Calu3 (cell line): ENCODE measurements around the gene TMEM235. TPM values are rescaled to one million over a fixed set of nuclear protein-coding genes. Genes with fewer than 3 reads are reported as not detected.

Experiments used
- BruUV-seq: library from RNA; stranded (reverse); fragments of 400-500 nt; replicated peaks from 2 replicates; lab custom pipeline; 2021; lab: Mats Ljungman, UMichigan
- CTCF ChIA-PET: fragments of 300-600 bp; sonication (Branson Sonifier 250); formaldehyde crosslinking; loops from one replicate; lab custom pipeline; 2022; ENCODE audit warnings: antibody characterized with exemption; lab: Charles Lee
- DNase-seq: peaks from one replicate; pipeline ENCODE4 v3.0.0; 2022
- H3K27ac Mint-ChIP-seq: one replicate; pipeline ENCODE4 v1.8.0; 2022; ENCODE audit warnings: mixed read lengths; ENCODE audit not compliant: unreplicated experiment
- H3K27me3 Mint-ChIP-seq: one replicate; pipeline ENCODE4 v1.8.0; 2022; ENCODE audit warnings: mixed read lengths; ENCODE audit not compliant: unreplicated experiment
- H3K36me3 Mint-ChIP-seq: one replicate; pipeline ENCODE4 v1.8.0; 2022; ENCODE audit warnings: mild to moderate bottlenecking, moderate library complexity, mixed read lengths; ENCODE audit not compliant: insufficient read depth, unreplicated experiment
- H3K4me1 Mint-ChIP-seq: one replicate; pipeline ENCODE4 v1.8.0; 2022; ENCODE audit warnings: mild to moderate bottlenecking, low read depth, mixed read lengths; ENCODE audit not compliant: unreplicated experiment
- H3K4me3 Mint-ChIP-seq: one replicate; pipeline ENCODE4 v1.8.0; 2022; ENCODE audit warnings: mild to moderate bottlenecking, low read depth, moderate library complexity, mixed read lengths; ENCODE audit not compliant: unreplicated experiment
- H3K9me3 Mint-ChIP-seq: one replicate; pipeline ENCODE4 v1.8.0; 2022; ENCODE audit warnings: low read depth, mixed read lengths; ENCODE audit not compliant: unreplicated experiment
- intact Hi-C: fragments of 100-400 bp; cut with micrococcal nuclease; formaldehyde crosslinking; loops from one replicate; pipeline ENCODE4 v1.10.0; 2022; ENCODE audit not compliant: unreplicated experiment
- total RNA-seq: library from RNA; stranded (reverse); gene quantifications from 2 replicates; pipeline ENCODE4 v1.2.3, GENCODE V29; 2022
- TF ChIP-seq, protein P1 (sequence below): fragments of 200-600 bp; IDR thresholded peaks from one replicate; pipeline ENCODE4 v1.8.0; 2022; ENCODE audit warnings: antibody characterized with exemption; ENCODE audit not compliant: unreplicated experiment

Gene TMEM235
- total RNA-seq, 1 experiment from 2014 or later = not detected

DNA sequence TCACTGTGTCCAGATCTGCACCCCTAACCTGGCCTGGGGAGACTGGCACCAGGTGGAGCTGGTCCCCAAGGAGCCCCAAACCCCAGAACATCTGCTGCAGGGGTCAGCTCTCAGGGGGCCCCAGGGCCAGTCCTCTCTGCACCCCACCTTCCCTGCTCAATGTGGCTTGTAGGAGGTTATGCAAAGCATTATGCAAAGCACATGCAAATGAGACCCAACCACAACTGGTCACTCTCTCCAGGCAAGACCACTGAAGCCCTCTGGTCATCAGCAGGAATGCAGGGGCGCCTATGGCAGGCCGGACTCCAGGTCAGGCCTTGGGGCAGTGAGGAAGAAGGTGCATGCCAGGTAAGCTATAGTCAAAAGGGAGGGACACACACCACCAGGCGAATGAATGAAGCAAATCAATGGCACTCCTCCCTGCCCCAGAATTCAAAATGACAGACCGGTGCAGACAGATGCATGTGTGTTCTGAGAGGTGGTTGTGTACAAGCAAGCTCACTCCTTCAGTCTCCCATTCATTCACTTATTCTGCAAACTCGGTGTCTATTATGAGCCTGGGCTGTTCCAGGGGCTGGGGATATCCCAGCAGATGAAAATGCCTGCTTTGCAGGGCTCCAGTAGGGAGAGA lies 48.0 kb downstream of the TMEM235 start:
- H3K27ac Mint-ChIP-seq = no peak overlapping the region
- H3K4me1 Mint-ChIP-seq = no peaks in the 10 kb centered on the region
- CTCF ChIA-PET = no interaction called here
- BruUV-seq = no TSS peak
- intact Hi-C loops = no loop called here
- TF ChIP-seq, protein P1, sequence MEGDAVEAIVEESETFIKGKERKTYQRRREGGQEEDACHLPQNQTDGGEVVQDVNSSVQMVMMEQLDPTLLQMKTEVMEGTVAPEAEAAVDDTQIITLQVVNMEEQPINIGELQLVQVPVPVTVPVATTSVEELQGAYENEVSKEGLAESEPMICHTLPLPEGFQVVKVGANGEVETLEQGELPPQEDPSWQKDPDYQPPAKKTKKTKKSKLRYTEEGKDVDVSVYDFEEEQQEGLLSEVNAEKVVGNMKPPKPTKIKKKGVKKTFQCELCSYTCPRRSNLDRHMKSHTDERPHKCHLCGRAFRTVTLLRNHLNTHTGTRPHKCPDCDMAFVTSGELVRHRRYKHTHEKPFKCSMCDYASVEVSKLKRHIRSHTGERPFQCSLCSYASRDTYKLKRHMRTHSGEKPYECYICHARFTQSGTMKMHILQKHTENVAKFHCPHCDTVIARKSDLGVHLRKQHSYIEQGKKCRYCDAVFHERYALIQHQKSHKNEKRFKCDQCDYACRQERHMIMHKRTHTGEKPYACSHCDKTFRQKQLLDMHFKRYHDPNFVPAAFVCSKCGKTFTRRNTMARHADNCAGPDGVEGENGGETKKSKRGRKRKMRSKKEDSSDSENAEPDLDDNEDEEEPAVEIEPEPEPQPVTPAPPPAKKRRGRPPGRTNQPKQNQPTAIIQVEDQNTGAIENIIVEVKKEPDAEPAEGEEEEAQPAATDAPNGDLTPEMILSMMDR = no peak
- no peak overlapping the region for H3K4me3 Mint-ChIP-seq
- H3K9me3 Mint-ChIP-seq = no peaks in the 10 kb centered on the region
- no peak for DNase-seq
- no peaks in the 10 kb centered on the region for H3K27me3 Mint-ChIP-seq
- H3K36me3 Mint-ChIP-seq = no peaks in the 10 kb centered on the region

DNA sequence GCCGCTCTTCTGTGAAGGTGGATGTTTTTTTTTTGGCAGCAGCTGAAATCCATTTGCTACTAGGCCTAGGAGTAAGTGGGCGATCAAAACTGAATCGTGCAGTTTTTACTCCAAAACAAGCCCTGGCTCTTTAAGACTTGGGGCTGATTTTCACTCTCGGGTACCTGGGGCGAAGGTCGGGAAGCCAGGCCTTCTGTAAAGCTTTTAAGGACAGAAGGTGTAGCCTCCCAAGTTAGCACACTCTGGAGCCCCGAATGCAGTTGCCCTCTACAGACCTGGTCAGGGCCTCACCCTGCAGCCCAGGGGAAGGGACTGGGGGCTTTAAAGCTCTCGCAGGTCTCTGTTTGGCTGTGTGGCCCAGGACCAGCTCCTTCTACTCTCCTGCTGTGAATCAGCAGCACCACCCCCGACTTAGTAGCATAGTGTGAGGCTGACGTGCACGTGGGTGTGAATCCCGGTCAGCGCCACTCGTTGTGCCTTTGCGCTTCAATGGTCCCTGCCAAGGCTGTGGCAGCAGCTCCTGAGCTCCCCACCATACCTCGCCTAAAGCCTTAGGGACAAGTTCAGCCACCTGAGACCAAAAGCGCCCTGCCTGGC lies 49.9 kb downstream of the TMEM235 start:
- Mint-ChIP-seq H3K9me3 (no peaks in the 10 kb centered on the region), H3K4me1 (no peaks in the 10 kb centered on the region), H3K36me3 (no peaks in the 10 kb centered on the region), H3K4me3 (no peak overlapping the region), H3K27me3 (no peaks in the 10 kb centered on the region), H3K27ac (no peak overlapping the region)
- no TSS peak for BruUV-seq
- intact Hi-C loops = no loop called here
- TF ChIP-seq, protein P1 = no peak
- no peak for DNase-seq
- CTCF ChIA-PET = interaction anchor here (0.7 kb wide), 2 partner anchors 141 to 159 kb away, joined by 4 to 5 read pairs; no protein-coding TSS in a partner anchor

GRCh38 chr17:78284146-78284545 lies 52.7 kb downstream of the TMEM235 start:
- CTCF ChIA-PET = no interaction called here

GRCh38 chr17:78289004-78289403 lies 57.6 kb downstream of the TMEM235 start:
- Mint-ChIP-seq H3K9me3 (no peaks in the 10 kb centered on the region), H3K4me1 (no peaks in the 10 kb centered on the region), H3K27me3 (no peaks in the 10 kb centered on the region), H3K4me3 (no peak overlapping the region), H3K27ac (no peak overlapping the region), H3K36me3 (no peaks in the 10 kb centered on the region)
- intact Hi-C loops = loop anchor here (1.0 kb wide), 1 partner anchor 133 kb away; no protein-coding TSS in a partner anchor
- CTCF ChIA-PET = interaction anchor here (0.7 to 2.2 kb wide), 3 partner anchors 26 to 133 kb away, joined by 3 to 6 read pairs (median 4); no protein-coding TSS in a partner anchor
- no TSS peak for BruUV-seq
- TF ChIP-seq, protein P1 = no peak
- no peak for DNase-seq

More at GRCh38 chr17:78284146-78284545, 52.7 kb downstream of the TMEM235 start:
- Mint-ChIP-seq H3K27ac (no peak overlapping the region), H3K36me3 (no peaks in the 10 kb centered on the region), H3K4me3 (no peak overlapping the region), H3K9me3 (no peaks in the 10 kb centered on the region), H3K4me1 (no peaks in the 10 kb centered on the region), H3K27me3 (no peaks in the 10 kb centered on the region)
- no peak for DNase-seq
- intact Hi-C loops = no loop called here
- TF ChIP-seq, protein P1 = no peak
- no TSS peak for BruUV-seq
